IMR-90 (cell line): ENCODE measurements around the gene DOHH. TPM values are rescaled to one million over a fixed set of nuclear protein-coding genes. Genes with fewer than 3 reads are reported as not detected.

Source experiments
- ATAC-seq: fragments of 200-7000 bp; cut with Tn5 transposase; 2 replicates; pipeline ENCODE4 v1.9.1; 2020; ENCODE audit warnings: low read depth, mild to moderate bottlenecking, moderate library complexity
- BruUV-seq: library from RNA; stranded (reverse); fragments of 400-500 nt; replicated peaks from 2 replicates; lab custom pipeline; 2021; lab: Mats Ljungman, UMichigan
- CTCF ChIA-PET: fragments of 300-600 bp; formaldehyde crosslinking; extraction: SDS; loops from one replicate; lab custom pipeline; 2021; ENCODE audit warnings: antibody characterized with exemption; lab: Yijun Ruan, JAX
- POLR2A ChIA-PET: fragments of 300-600 bp; sonication (Branson Sonifier 250); formaldehyde crosslinking; loops from one replicate; lab custom pipeline; 2022; ENCODE audit warnings: antibody characterized with exemption; ENCODE audit not compliant: unreplicated experiment; lab: Charles Lee
- DNase-seq: peaks from one replicate; pipeline ENCODE4 v3.0.0; 2013
- H2AFZ ChIP-seq: replicated peaks from 2 replicates; pipeline ENCODE3; 2013; ENCODE audit warnings: low read length, mild to moderate bottlenecking; ENCODE audit not compliant: poor library complexity
- H2AK5ac ChIP-seq: 2 replicates; pipeline ENCODE4 v1.6.1; 2013; ENCODE audit warnings: low read depth, low read length, inconsistent platforms
- H2AK9ac ChIP-seq: replicated peaks from 2 replicates; pipeline ENCODE3; 2013; ENCODE audit warnings: mild to moderate bottlenecking, low read depth, low read length, moderate library complexity; ENCODE audit not compliant: poor library complexity
- H2BK120ac ChIP-seq: 2 replicates; pipeline ENCODE4 v1.6.1; 2013; ENCODE audit warnings: low read depth, low read length, inconsistent platforms
- H2BK15ac ChIP-seq: 3 replicates; pipeline ENCODE4 v1.6.1; 2013; ENCODE audit warnings: low read depth, low read length, inconsistent platforms
- H2BK20ac ChIP-seq: 2 replicates; pipeline ENCODE4 v1.6.1; 2013; ENCODE audit warnings: low read depth, mild to moderate bottlenecking, inconsistent platforms, low read length, moderate library complexity
- H2BK5ac ChIP-seq: 2 replicates; pipeline ENCODE4 v1.6.1; 2013; ENCODE audit warnings: mild to moderate bottlenecking, low read depth, low read length, inconsistent platforms; ENCODE audit not compliant: poor library complexity, severe bottlenecking
- H3K14ac ChIP-seq: replicated peaks from 2 replicates; pipeline ENCODE4 v1.6.1; 2013; ENCODE audit warnings: low read depth, low read length, inconsistent platforms
- H3K18ac ChIP-seq: 2 replicates; pipeline ENCODE4 v1.6.1; 2013; ENCODE audit warnings: low read depth, low read length, control low read depth
- H3K23ac ChIP-seq: 2 replicates; pipeline ENCODE4 v1.6.1; 2013; ENCODE audit warnings: low read depth, low read length, inconsistent platforms
- H3K27ac ChIP-seq: 2 replicates; pipeline ENCODE4 v1.5.1; 2013; ENCODE audit warnings: mild to moderate bottlenecking, control low read depth, low read length; ENCODE audit not compliant: insufficient read depth
- H3K27me3 ChIP-seq: 2 replicates; pipeline ENCODE4 v1.6.1; 2013; ENCODE audit warnings: low read length; ENCODE audit not compliant: control insufficient read depth, insufficient read depth
- H3K36me3 ChIP-seq: 2 replicates; pipeline ENCODE4 v1.6.1; 2013; ENCODE audit warnings: low read length, mixed read lengths; ENCODE audit not compliant: control insufficient read depth, insufficient read depth
- H3K4ac ChIP-seq: 2 replicates; pipeline ENCODE4 v1.6.1; 2013; ENCODE audit warnings: low read depth, low read length, inconsistent platforms
- H3K4me1 ChIP-seq: 2 replicates; pipeline ENCODE4 v1.6.1; 2013; ENCODE audit warnings: low read length, mixed read lengths; ENCODE audit not compliant: control insufficient read depth, insufficient read depth
- H3K4me2 ChIP-seq: 2 replicates; pipeline ENCODE4 v1.6.1; 2013; ENCODE audit warnings: low read depth, mild to moderate bottlenecking, control low read depth, low read length, moderate library complexity
- H3K4me3 ChIP-seq: 2 replicates; pipeline ENCODE4 v1.5.1; 2013; ENCODE audit warnings: low read depth, mild to moderate bottlenecking, control low read depth, low read length, moderate library complexity; ENCODE audit not compliant: insufficient read depth
- H3K56ac ChIP-seq: 2 replicates; pipeline ENCODE4 v1.6.1; 2013; ENCODE audit warnings: low read length, inconsistent platforms; ENCODE audit not compliant: insufficient read depth; ENCODE audit errors: extremely low read depth
- H3K79me1 ChIP-seq, 2 experiments: 2 replicates each; pipeline ENCODE4 v1.6.1; 2013; ENCODE audit warnings: low read length in 2 of 2, inconsistent platforms in 1 of 2, low read depth in 1 of 2
- H3K9ac ChIP-seq: 2 replicates; pipeline ENCODE4 v1.6.1; 2013; ENCODE audit warnings: low read depth, low read length, control low read depth
- H3K9me1 ChIP-seq: 2 replicates; pipeline ENCODE4 v1.6.1; 2013; ENCODE audit warnings: low read length, inconsistent platforms; ENCODE audit not compliant: insufficient read depth
- H3K9me3 ChIP-seq: 2 replicates; pipeline ENCODE4 v1.6.1; 2013; ENCODE audit warnings: low read length; ENCODE audit not compliant: control insufficient read depth, insufficient read depth
- H4K20me1 ChIP-seq: 2 replicates; pipeline ENCODE4 v1.6.1; 2013; ENCODE audit warnings: low read length, inconsistent platforms; ENCODE audit not compliant: insufficient read depth
- H4K5ac ChIP-seq: 2 replicates; pipeline ENCODE4 v1.6.1; 2013; ENCODE audit warnings: mild to moderate bottlenecking, low read depth, low read length, control low read depth
- H4K8ac ChIP-seq, 2 experiments: 2 replicates each; pipeline ENCODE4 v1.6.1; 2013; ENCODE audit warnings: low read depth in 2 of 2, low read length in 2 of 2, control low read depth in 1 of 2, inconsistent platforms in 1 of 2
- H4K91ac ChIP-seq: 2 replicates; pipeline ENCODE4 v1.6.1; 2013; ENCODE audit warnings: low read depth, low read length, inconsistent platforms; ENCODE audit not compliant: insufficient read depth
- BHLHE40 ChIP-seq: fragments of 150-350 bp; IDR thresholded peaks from 2 replicates; pipeline ENCODE4 v1.6.1; 2016; ENCODE audit warnings: mild to moderate bottlenecking, low read depth, low read length
- CEBPB ChIP-seq: IDR thresholded peaks from 2 replicates; pipeline ENCODE4 v1.6.1; 2012; ENCODE audit warnings: low read depth, low read length, improper control_type of control experiment
- CHD1 ChIP-seq: IDR thresholded peaks from 2 replicates; pipeline ENCODE4 v1.6.1; 2012; ENCODE audit warnings: low read depth, low read length, improper control_type of control experiment
- FOS ChIP-seq: fragments of 150-350 bp; IDR thresholded peaks from 2 replicates; pipeline ENCODE4 v1.6.1; 2016; ENCODE audit warnings: low read depth, low read length
- MAFK ChIP-seq: IDR thresholded peaks from 2 replicates; pipeline ENCODE4 v1.6.1; 2012; ENCODE audit warnings: low read depth, low read length, improper control_type of control experiment
- MAZ ChIP-seq: IDR thresholded peaks from 2 replicates; pipeline ENCODE4 v1.6.1; 2012; ENCODE audit warnings: low read depth, mild to moderate bottlenecking, low read length, improper control_type of control experiment, moderate library complexity, borderline replicate concordance
- MXI1 ChIP-seq: IDR thresholded peaks from 2 replicates; pipeline ENCODE4 v1.6.1; 2012; ENCODE audit warnings: low read depth, mild to moderate bottlenecking, low read length, moderate library complexity, borderline replicate concordance
- NFE2L2 ChIP-seq: fragments of 150-350 bp; IDR thresholded peaks from 2 replicates; pipeline ENCODE4 v1.6.1; 2016; ENCODE audit warnings: low read depth, mild to moderate bottlenecking, low read length
- POLR2A ChIP-seq: IDR thresholded peaks from 2 replicates; pipeline ENCODE4 v1.6.1; 2012; ENCODE audit warnings: mild to moderate bottlenecking, low read depth, low read length
- RAD21 ChIP-seq: IDR thresholded peaks from 2 replicates; pipeline ENCODE4 v1.6.1; 2012; ENCODE audit warnings: low read length, improper control_type of control experiment
- RCOR1 ChIP-seq: IDR thresholded peaks from 2 replicates; pipeline ENCODE4 v1.6.1; 2012; ENCODE audit warnings: mild to moderate bottlenecking, low read length, improper control_type of control experiment; ENCODE audit not compliant: insufficient replicate concordance
- RFX5 ChIP-seq: IDR thresholded peaks from 2 replicates; pipeline ENCODE4 v1.8.0; 2012; ENCODE audit warnings: low read depth, mild to moderate bottlenecking, low read length, moderate library complexity
- SMC3 ChIP-seq: fragments of 150-350 bp; IDR thresholded peaks from 2 replicates; pipeline ENCODE4 v1.6.1; 2016; ENCODE audit warnings: low read depth, mild to moderate bottlenecking, antibody characterized with exemption, low read length, moderate library complexity
- WGBS, 2 experiments: methylation state at CpG; one replicate each; pipeline versions ENCODE4 v1.1.5 to v1.1.7; 2013; ENCODE audit warnings: missing lambda C conversion rate in 2 of 2; ENCODE audit not compliant: insufficient read length in 1 of 2; ENCODE audit errors: extremely low coverage in 2 of 2; 5-methylcytosine and 5-hydroxymethylcytosine counted together
- dilution Hi-C: fragments of 300-500 bp; cut with HindIII; formaldehyde crosslinking; loops from one replicate; pipeline ENCODE4 v1.14.3; 2018; ENCODE audit warnings: low sequenced_read_pairs; ENCODE audit not compliant: unreplicated experiment
- in situ Hi-C: fragments of 300-500 bp; cut with MboI; formaldehyde crosslinking; loops from 3 replicates; pipeline ENCODE4 v1.14.3; 2019; ENCODE audit warnings: low sequenced_read_pairs, inconsistent platforms, mixed read lengths
- intact Hi-C: fragments of 100-400 bp; cut with micrococcal nuclease; formaldehyde crosslinking; loops from 2 replicates; pipeline ENCODE4 v1.10.0; 2022
- polyA plus RNA-seq, 3 experiments: library from polyadenylated mRNA; depleted of rRNA; stranded (reverse); fragments of >200 nt; gene quantifications; 2 replicates each; pipeline ENCODE4 v1.2.3, GENCODE V29; 2012; ENCODE audit warnings: low replicate concordance in 1 of 3
- total RNA-seq: library from RNA; depleted of rRNA; stranded (reverse); fragments of >200 nt; gene quantifications from 2 replicates; pipeline ENCODE4 v1.2.3, GENCODE V29; 2012
- TF ChIP-seq, protein P1 (sequence below): fragments of 150-350 bp; IDR thresholded peaks from 2 replicates; pipeline ENCODE4 v1.6.1; 2017; ENCODE audit warnings: mild to moderate bottlenecking, antibody characterized with exemption, low read length, low read depth
- TF ChIP-seq, protein P2 (sequence below): fragments of 150-350 bp; IDR thresholded peaks from 2 replicates; pipeline ENCODE4 v1.6.1; 2016; ENCODE audit warnings: low read depth, mild to moderate bottlenecking, low read length, moderate library complexity, borderline replicate concordance
- TF ChIP-seq, protein P3 (sequence below): conservative IDR thresholded peaks from 2 replicates; pipeline ENCODE4 v1.5.1; 2012; ENCODE audit warnings: mild to moderate bottlenecking, low read depth, low read length, improper control_type of control experiment

DOHH gene
- total and polyA plus RNA-seq, 2 of the 4 experiments (the other 2 are of a cell fraction): 3.2 to 9.2 TPM

DNA sequence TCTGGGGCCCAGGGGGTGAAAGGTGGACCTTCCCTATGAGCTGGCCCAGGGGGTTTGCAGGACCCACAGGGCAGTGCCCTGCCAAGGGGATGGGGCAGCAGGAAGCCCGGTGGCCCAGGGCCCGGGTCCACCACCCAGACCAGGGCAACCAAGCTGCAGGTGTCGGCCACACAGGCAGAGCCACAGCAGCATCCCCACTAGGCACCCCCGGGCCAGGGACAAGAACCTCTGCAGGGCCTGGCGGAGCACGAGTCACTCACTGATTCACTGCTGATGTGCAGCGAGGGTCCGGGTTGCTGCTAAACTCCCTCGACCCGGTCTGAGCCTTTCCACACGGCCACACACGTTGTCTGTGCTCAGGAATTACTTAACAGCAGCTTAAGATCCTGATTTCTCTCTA lies 14.5 kb upstream of the DOHH start:
- CTCF ChIA-PET: no interaction called here
- dilution Hi-C loops (no loop called here), intact Hi-C loops (no loop called here), in situ Hi-C loops (no loop called here)
- no peak overlapping the region for H3K4ac ChIP-seq
- no peak overlapping the region for H3K18ac ChIP-seq
- no peak overlapping the region for H2BK120ac ChIP-seq
- peak overlapping the region in 1 of 2 experiments; percentile 5; a peak in 1 of 4 replicates for H4K8ac ChIP-seq
- POLR2A ChIA-PET: no interaction called here
- H2AK5ac ChIP-seq: no peak overlapping the region; the same call in 1 of the 2 replicates
- H3K4me2 ChIP-seq: no peak overlapping the region
- no peaks in the 10 kb centered on the region for H3K27me3 ChIP-seq
- no peak overlapping the region for H2BK15ac ChIP-seq
- no peak overlapping the region for H2BK20ac ChIP-seq
- H2AFZ ChIP-seq: no peak overlapping the region
- H4K5ac ChIP-seq: no peak overlapping the region
- no peak overlapping the region for H2BK5ac ChIP-seq
- no peak for TF ChIP-seq MAFK
- TF ChIP-seq BHLHE40: no peak
- no peak for TF ChIP-seq NFE2L2
- no peak for TF ChIP-seq SMC3
- TF ChIP-seq, protein P1, sequence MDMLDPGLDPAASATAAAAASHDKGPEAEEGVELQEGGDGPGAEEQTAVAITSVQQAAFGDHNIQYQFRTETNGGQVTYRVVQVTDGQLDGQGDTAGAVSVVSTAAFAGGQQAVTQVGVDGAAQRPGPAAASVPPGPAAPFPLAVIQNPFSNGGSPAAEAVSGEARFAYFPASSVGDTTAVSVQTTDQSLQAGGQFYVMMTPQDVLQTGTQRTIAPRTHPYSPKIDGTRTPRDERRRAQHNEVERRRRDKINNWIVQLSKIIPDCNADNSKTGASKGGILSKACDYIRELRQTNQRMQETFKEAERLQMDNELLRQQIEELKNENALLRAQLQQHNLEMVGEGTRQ: no peak
- no peak for TF ChIP-seq RCOR1
- TF ChIP-seq, protein P2, sequence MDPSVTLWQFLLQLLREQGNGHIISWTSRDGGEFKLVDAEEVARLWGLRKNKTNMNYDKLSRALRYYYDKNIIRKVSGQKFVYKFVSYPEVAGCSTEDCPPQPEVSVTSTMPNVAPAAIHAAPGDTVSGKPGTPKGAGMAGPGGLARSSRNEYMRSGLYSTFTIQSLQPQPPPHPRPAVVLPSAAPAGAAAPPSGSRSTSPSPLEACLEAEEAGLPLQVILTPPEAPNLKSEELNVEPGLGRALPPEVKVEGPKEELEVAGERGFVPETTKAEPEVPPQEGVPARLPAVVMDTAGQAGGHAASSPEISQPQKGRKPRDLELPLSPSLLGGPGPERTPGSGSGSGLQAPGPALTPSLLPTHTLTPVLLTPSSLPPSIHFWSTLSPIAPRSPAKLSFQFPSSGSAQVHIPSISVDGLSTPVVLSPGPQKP: no peak
- TF ChIP-seq, protein P3, sequence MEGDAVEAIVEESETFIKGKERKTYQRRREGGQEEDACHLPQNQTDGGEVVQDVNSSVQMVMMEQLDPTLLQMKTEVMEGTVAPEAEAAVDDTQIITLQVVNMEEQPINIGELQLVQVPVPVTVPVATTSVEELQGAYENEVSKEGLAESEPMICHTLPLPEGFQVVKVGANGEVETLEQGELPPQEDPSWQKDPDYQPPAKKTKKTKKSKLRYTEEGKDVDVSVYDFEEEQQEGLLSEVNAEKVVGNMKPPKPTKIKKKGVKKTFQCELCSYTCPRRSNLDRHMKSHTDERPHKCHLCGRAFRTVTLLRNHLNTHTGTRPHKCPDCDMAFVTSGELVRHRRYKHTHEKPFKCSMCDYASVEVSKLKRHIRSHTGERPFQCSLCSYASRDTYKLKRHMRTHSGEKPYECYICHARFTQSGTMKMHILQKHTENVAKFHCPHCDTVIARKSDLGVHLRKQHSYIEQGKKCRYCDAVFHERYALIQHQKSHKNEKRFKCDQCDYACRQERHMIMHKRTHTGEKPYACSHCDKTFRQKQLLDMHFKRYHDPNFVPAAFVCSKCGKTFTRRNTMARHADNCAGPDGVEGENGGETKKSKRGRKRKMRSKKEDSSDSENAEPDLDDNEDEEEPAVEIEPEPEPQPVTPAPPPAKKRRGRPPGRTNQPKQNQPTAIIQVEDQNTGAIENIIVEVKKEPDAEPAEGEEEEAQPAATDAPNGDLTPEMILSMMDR: no peak
- TF ChIP-seq MXI1: no peak
- no peak for TF ChIP-seq CHD1
- no peak for TF ChIP-seq CEBPB
- no peak for TF ChIP-seq FOS
- TF ChIP-seq RAD21: no peak
- no peak for TF ChIP-seq RFX5
- TF ChIP-seq POLR2A: no peak
- TF ChIP-seq MAZ: no peak
- peaks cover 13% of the 10 kb centered on the region for H3K4me1 ChIP-seq
- no peak overlapping the region for H4K91ac ChIP-seq
- no TSS peak for BruUV-seq
- no peak overlapping the region for H3K23ac ChIP-seq
- no peak overlapping the region for H3K4me3 ChIP-seq
- no peaks in the 10 kb centered on the region for H3K9me3 ChIP-seq
- peaks cover 19% of the 10 kb centered on the region; the same call in 1 of the 2 replicates for H3K9me1 ChIP-seq
- no peak overlapping the region for H3K9ac ChIP-seq
- 34% methylated on average over 10 of the region's 12 CpGs; no CpG with 5 or more reads in 1 of the 2 experiments for WGBS, 2 experiments
- H3K36me3 ChIP-seq: peaks cover 13% of the 10 kb centered on the region
- H3K27ac ChIP-seq: no peak overlapping the region
- H4K20me1 ChIP-seq: peaks cover 99% of the 10 kb centered on the region
- H3K56ac ChIP-seq: no peak overlapping the region
- DNase-seq (peak; percentile 56), ATAC-seq (peak; percentile 35)
- H2AK9ac ChIP-seq: peak overlapping the region; percentile 5
- no peak overlapping the region for H3K14ac ChIP-seq
- peaks cover 7 to 95% of the 10 kb centered on the region in 2 experiments for H3K79me1 ChIP-seq
